ENCODE data around the gene TDRD10.

DNA sequence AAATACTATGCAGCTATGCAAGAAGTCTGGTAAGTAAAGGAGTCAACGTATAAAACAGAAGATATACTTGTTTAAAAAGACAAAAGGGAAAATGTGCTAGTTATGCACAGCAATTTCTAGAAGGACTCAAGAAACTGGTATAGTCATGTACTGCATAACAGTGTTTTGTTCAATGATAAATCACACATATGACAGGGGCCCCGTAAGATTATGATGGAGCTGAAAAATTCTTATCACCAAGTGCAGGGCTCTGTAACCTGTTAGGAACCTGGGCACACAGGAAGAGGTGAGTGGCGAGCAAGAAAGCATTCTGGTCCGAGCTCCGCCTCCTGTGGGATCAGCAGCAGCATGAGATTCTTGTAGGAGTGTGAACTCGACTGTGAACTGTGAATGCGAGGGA is 92.8 kb downstream of the TDRD10 start:
- TF ChIP-seq, protein P1, sequence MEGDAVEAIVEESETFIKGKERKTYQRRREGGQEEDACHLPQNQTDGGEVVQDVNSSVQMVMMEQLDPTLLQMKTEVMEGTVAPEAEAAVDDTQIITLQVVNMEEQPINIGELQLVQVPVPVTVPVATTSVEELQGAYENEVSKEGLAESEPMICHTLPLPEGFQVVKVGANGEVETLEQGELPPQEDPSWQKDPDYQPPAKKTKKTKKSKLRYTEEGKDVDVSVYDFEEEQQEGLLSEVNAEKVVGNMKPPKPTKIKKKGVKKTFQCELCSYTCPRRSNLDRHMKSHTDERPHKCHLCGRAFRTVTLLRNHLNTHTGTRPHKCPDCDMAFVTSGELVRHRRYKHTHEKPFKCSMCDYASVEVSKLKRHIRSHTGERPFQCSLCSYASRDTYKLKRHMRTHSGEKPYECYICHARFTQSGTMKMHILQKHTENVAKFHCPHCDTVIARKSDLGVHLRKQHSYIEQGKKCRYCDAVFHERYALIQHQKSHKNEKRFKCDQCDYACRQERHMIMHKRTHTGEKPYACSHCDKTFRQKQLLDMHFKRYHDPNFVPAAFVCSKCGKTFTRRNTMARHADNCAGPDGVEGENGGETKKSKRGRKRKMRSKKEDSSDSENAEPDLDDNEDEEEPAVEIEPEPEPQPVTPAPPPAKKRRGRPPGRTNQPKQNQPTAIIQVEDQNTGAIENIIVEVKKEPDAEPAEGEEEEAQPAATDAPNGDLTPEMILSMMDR (IDR thresholded peaks at IDR 0.05 in 4 of 5, conservative IDR thresholded peaks at IDR 0.05 in 1 of 5): no peak
- no peak for TF ChIP-seq POLR2A (IDR thresholded peaks at IDR 0.05)

Measured in gastrocnemius medialis (tissue), 4 donors.